ENCODE data around the gene RTCA. TPM values are rescaled to one million over a fixed set of nuclear protein-coding genes. Genes with fewer than 3 reads are reported as not detected.

Gene RTCA
- total RNA-seq, 2 donors from 2014 or later: 20.2 to 30.7 TPM

GRCh38 chr1:100265562-100265930 lies 470 bp upstream of the RTCA start:
- peaks cover 0 to 19% of the 10 kb centered on the region in 2 donors for H3K4me1 ChIP-seq

GRCh38 chr1:100266741-100267140 lies 725 bp downstream of the RTCA start:
- DNase-seq (ENCODE audit: low spot score): no peak
- Histone ChIP-seq H3K4me1 (peaks cover 0 to 19% of the 10 kb centered on the region in 2 donors), H3K27ac (peak overlapping the region; percentile 76 to 84), H3K27me3 (no peaks in the 10 kb centered on the region), H3K36me3 (peaks cover 33% of the 10 kb centered on the region), H3K9me3 (no peaks in the 10 kb centered on the region), H3K4me3 (peak overlapping the region; percentile 85 to 89)
- TF ChIP-seq CTCF (IDR thresholded peaks at IDR 0.05): no peak

More at GRCh38 chr1:100265562-100265930, 470 bp upstream of the RTCA start:
- Histone ChIP-seq H3K9me3 (no peaks in the 10 kb centered on the region), H3K27me3 (no peaks in the 10 kb centered on the region), H3K4me3 (peak overlapping the region; percentile 85 to 89), H3K36me3 (peaks cover 21% of the 10 kb centered on the region), H3K27ac (peak overlapping the region; percentile 76 to 84)
- TF ChIP-seq CTCF (IDR thresholded peaks at IDR 0.05): no peak
- no peak for DNase-seq (ENCODE audit: low spot score)

- no peaks in the 10 kb centered on the region for H3K9me3 ChIP-seq
- peaks cover 38% of the 10 kb centered on the region for H3K36me3 ChIP-seq
- no peak for DNase-seq (ENCODE audit: low spot score)
- TF ChIP-seq CTCF (IDR thresholded peaks at IDR 0.05): no peak
- H3K4me3 ChIP-seq: peak overlapping the region; percentile 85 to 89
- H3K4me1 ChIP-seq: peaks cover 0 to 19% of the 10 kb centered on the region in 2 donors
- no peak overlapping the region for H3K27ac ChIP-seq
- no peaks in the 10 kb centered on the region for H3K27me3 ChIP-seq
Measured at GRCh38 chr1:100267284-100267683, 1.3 kb downstream of the RTCA start.

GRCh38 chr1:100268202-100268601 lies 2.2 kb downstream of the RTCA start:
- no peaks in the 10 kb centered on the region for H3K9me3 ChIP-seq
- no peak for TF ChIP-seq CTCF (IDR thresholded peaks at IDR 0.05)
- H3K27me3 ChIP-seq: no peaks in the 10 kb centered on the region
- no peak overlapping the region for H3K4me3 ChIP-seq
- no peak overlapping the region for H3K27ac ChIP-seq
- peaks cover 0 to 19% of the 10 kb centered on the region in 2 donors for H3K4me1 ChIP-seq
- DNase-seq (ENCODE audit: low spot score): no peak
- H3K36me3 ChIP-seq: peaks cover 45% of the 10 kb centered on the region

DNA sequence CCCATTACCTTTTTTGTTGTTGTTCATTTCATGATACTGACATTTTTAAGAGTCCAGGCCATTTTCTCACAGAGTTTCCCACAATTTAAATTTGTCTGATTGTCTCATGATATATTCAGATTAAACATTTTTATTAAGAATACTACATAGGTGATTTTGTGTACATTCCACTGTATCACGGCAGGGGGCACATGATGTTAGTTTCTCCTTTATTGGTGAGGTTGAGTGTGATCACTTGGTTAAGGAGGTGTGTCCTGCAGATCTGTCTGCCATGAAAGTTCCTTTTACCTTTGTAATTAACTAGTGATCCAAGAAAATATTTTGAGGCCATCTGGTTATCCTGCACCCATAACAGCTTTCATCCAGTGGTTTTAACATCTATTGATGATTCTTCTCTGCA lies 11.8 kb downstream of the RTCA start:
- Histone ChIP-seq H3K27ac (no peak overlapping the region), H3K4me3 (no peak overlapping the region), H3K4me1 (no peaks in the 10 kb centered on the region), H3K27me3 (no peaks in the 10 kb centered on the region), H3K36me3 (peaks cover 70% of the 10 kb centered on the region), H3K9me3 (no peaks in the 10 kb centered on the region)
- DNase-seq (ENCODE audit: low spot score): no peak
- TF ChIP-seq CTCF (IDR thresholded peaks at IDR 0.05): no peak

- TF ChIP-seq CTCF (IDR thresholded peaks at IDR 0.05): no peak
- no peak overlapping the region for H3K4me3 ChIP-seq
- H3K27ac ChIP-seq: peak overlapping the region; percentile 40 to 76
- no peaks in the 10 kb centered on the region for H3K9me3 ChIP-seq
- H3K36me3 ChIP-seq: peaks cover 57% of the 10 kb centered on the region
- DNase-seq (ENCODE audit: low spot score): no peak
- no peaks in the 10 kb centered on the region for H3K27me3 ChIP-seq
- no peaks in the 10 kb centered on the region for H3K4me1 ChIP-seq
Measured at GRCh38 chr1:100279358-100279923, 13.4 kb downstream of the RTCA start.
